Measurements from ENCODE around the gene LKAAEAR1. TPM values are rescaled to one million over a fixed set of nuclear protein-coding genes. Genes with fewer than 3 reads are reported as not detected.

Gene LKAAEAR1
- total and polyA plus RNA-seq, 2 of the 13 experiments (the other 11 are each of a cell fraction or from before 2014, with no cell fraction given): not detected

DNA sequence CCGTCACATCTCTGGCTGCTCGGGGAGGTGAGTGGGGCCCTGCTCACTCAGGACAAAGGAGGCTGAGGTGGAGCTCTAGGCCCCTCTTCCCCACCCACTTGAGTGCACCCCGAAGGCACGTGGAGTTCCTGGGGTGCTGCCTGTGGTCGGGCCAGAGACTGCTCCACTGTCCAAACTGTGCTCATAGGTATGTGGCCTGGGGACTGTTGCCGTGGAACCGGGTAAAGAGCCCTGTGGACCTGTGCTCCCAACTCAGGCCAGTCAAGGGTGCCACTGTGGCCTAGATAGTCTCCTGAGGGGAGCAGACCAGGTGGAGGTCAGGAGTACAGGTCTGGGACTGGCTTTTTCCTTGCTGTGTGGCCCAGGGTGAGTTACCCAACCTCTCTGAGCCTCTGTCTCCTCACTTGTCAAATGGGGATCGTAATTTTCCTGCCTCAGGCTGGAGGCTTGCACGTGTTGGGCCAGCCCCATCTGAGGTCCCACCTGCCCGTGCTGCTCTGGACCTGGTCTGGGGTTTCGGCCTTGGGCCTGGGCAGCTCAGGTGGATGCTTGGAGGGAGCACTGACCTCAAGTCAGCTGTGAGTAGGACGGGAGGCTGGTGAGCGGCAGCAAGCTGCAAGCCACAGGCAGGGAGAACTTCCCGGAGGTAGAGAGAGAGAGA lies 35.6 kb upstream of the LKAAEAR1 start (continued):
- TF ChIP-seq GABPB1 (CRISPR knock-in tag; IDR thresholded peaks at IDR 0.05): 0 out of 2 replicates have a peak, but pooled peaks have one; percentile 30
- TF ChIP-seq POLR2AphosphoS2 (IDR thresholded peaks at IDR 0.05; ENCODE audit: low read depth, low read length): no peak
- no peak for TF ChIP-seq JDP2 (CRISPR knock-in tag; IDR thresholded peaks at IDR 0.05; ENCODE audit: borderline replicate concordance)
- TF ChIP-seq MAX (IDR thresholded peaks at IDR 0.05): peak; percentile 17; the same call in 1 of the 2 replicates
- no peak for TF ChIP-seq SMAD3 (CRISPR knock-in tag; IDR thresholded peaks at IDR 0.05)
- no peak for TF ChIP-seq ONECUT2 (CRISPR knock-in tag; IDR thresholded peaks at IDR 0.05)
- no peak for TF ChIP-seq ZNF562 (CRISPR knock-in tag; IDR thresholded peaks at IDR 0.05; ENCODE audit: borderline replicate concordance)
- TF ChIP-seq GPN1 (CRISPR knock-in tag; IDR thresholded peaks at IDR 0.05; ENCODE audit: borderline replicate concordance): no peak
- no peak for TF ChIP-seq ZBTB42 (CRISPR knock-in tag; IDR thresholded peaks at IDR 0.05)
- TF ChIP-seq, protein P1, sequence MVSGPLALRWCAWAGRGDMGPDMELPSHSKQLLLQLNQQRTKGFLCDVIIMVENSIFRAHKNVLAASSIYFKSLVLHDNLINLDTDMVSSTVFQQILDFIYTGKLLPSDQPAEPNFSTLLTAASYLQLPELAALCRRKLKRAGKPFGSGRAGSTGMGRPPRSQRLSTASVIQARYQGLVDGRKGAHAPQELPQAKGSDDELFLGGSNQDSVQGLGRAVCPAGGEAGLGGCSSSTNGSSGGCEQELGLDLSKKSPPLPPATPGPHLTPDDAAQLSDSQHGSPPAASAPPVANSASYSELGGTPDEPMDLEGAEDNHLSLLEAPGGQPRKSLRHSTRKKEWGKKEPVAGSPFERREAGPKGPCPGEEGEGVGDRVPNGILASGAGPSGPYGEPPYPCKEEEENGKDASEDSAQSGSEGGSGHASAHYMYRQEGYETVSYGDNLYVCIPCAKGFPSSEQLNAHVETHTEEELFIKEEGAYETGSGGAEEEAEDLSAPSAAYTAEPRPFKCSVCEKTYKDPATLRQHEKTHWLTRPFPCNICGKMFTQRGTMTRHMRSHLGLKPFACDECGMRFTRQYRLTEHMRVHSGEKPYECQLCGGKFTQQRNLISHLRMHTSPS (CRISPR knock-in tag; IDR thresholded peaks at IDR 0.05; ENCODE audit: low read depth): no peak
- TF ChIP-seq KDM6A (CRISPR knock-in tag; IDR thresholded peaks at IDR 0.05; ENCODE audit: low read depth): no peak
- no peak for TF ChIP-seq JUNB (CRISPR knock-in tag; IDR thresholded peaks at IDR 0.05; ENCODE audit: borderline replicate concordance)
- TF ChIP-seq ZNF136 (CRISPR knock-in tag; IDR thresholded peaks at IDR 0.05; ENCODE audit: low read depth): no peak
- no peak for TF ChIP-seq ZNF253 (CRISPR knock-in tag; IDR thresholded peaks at IDR 0.05; ENCODE audit: borderline replicate concordance)
- TF ChIP-seq ZNF83 (CRISPR knock-in tag; IDR thresholded peaks at IDR 0.05; ENCODE audit: borderline replicate concordance): no peak
- no peak for TF ChIP-seq YEATS4 (CRISPR knock-in tag; IDR thresholded peaks at IDR 0.05; ENCODE audit: borderline replicate concordance)
- no peak for TF ChIP-seq ZSCAN20 (CRISPR knock-in tag; IDR thresholded peaks at IDR 0.05; ENCODE audit: borderline replicate concordance)
- TF ChIP-seq MLX (CRISPR knock-in tag; IDR thresholded peaks at IDR 0.05): no peak
- no peak for TF ChIP-seq ZNF138 (CRISPR knock-in tag; IDR thresholded peaks at IDR 0.05; ENCODE audit: low read depth)
- TF ChIP-seq, protein P2, sequence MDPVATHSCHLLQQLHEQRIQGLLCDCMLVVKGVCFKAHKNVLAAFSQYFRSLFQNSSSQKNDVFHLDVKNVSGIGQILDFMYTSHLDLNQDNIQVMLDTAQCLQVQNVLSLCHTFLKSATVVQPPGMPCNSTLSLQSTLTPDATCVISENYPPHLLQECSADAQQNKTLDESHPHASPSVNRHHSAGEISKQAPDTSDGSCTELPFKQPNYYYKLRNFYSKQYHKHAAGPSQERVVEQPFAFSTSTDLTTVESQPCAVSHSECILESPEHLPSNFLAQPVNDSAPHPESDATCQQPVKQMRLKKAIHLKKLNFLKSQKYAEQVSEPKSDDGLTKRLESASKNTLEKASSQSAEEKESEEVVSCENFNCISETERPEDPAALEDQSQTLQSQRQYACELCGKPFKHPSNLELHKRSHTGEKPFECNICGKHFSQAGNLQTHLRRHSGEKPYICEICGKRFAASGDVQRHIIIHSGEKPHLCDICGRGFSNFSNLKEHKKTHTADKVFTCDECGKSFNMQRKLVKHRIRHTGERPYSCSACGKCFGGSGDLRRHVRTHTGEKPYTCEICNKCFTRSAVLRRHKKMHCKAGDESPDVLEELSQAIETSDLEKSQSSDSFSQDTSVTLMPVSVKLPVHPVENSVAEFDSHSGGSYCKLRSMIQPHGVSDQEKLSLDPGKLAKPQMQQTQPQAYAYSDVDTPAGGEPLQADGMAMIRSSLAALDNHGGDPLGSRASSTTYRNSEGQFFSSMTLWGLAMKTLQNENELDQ (CRISPR knock-in tag; IDR thresholded peaks at IDR 0.05; ENCODE audit: borderline replicate concordance): no peak
- TF ChIP-seq HOMEZ (CRISPR knock-in tag; IDR thresholded peaks at IDR 0.05; ENCODE audit: low read depth): no peak
- TF ChIP-seq ZNF781 (CRISPR knock-in tag; IDR thresholded peaks at IDR 0.05; ENCODE audit: borderline replicate concordance, not compliant biosample characterization): no peak
- TF ChIP-seq CBX5 (CRISPR knock-in tag; IDR thresholded peaks at IDR 0.05; ENCODE audit: borderline replicate concordance): no peak
- TF ChIP-seq PHF5A (CRISPR knock-in tag; IDR thresholded peaks at IDR 0.05; ENCODE audit: low read depth, unreplicated experiment): no peak
- no peak for TF ChIP-seq ZKSCAN1 (IDR thresholded peaks at IDR 0.05; ENCODE audit: low read length)

All from HepG2 (cell line).